ENCODE measurements around the gene DYRK1A.
"Not testable (repeated sequence)": the region's sequence is repeated elsewhere in the genome, so short reads cannot be mapped to it uniquely, and the experiment has no call there.

DYRK1A gene

DNA sequence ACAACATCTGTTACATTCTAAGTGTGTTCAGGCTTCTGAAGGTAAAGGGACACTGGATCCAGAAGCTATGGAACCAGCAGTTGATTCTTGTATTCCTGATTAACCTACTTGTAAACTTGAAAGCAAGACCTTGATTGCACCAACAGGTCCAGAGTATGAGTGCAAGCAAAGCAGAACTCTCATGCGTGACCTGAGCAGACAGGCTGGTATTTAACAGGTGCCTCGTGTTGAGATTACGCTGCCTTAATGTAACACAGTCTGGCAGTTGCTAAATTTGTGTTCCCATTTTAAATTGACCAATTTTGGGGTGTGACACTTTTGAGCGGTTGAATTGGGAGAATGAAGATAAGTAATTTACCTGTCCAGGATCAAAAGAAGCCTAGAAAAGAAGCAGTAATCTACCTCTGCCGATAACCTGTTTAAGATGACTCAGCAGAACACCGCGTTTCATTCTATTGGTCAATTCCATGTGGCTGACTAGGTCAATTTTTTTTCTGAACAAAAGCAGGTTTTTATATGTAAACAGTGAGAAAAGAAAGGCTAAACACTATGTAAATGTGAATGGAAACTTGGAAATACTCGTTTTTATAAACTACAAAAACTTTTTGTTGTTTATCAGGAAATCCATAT lies 147.6 kb downstream of the DYRK1A start:
- TF ChIP-seq, protein P1, sequence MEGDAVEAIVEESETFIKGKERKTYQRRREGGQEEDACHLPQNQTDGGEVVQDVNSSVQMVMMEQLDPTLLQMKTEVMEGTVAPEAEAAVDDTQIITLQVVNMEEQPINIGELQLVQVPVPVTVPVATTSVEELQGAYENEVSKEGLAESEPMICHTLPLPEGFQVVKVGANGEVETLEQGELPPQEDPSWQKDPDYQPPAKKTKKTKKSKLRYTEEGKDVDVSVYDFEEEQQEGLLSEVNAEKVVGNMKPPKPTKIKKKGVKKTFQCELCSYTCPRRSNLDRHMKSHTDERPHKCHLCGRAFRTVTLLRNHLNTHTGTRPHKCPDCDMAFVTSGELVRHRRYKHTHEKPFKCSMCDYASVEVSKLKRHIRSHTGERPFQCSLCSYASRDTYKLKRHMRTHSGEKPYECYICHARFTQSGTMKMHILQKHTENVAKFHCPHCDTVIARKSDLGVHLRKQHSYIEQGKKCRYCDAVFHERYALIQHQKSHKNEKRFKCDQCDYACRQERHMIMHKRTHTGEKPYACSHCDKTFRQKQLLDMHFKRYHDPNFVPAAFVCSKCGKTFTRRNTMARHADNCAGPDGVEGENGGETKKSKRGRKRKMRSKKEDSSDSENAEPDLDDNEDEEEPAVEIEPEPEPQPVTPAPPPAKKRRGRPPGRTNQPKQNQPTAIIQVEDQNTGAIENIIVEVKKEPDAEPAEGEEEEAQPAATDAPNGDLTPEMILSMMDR (IDR thresholded peaks at IDR 0.05; ENCODE audit: insufficient read depth, low read length, poor library complexity, severe bottlenecking), result no peak
- H3K27me3 ChIP-seq (replicated peaks; ENCODE audit: control insufficient read depth, insufficient read depth, low read length), result no peaks in the 10 kb centered on the region
- no peak for DNase-seq (ENCODE audit: extremely low read depth, insufficient read length)
- H3K36me3 ChIP-seq (ENCODE audit: control insufficient read depth, insufficient read depth, low read length), result peaks cover 21% of the 10 kb centered on the region
- no peak overlapping the region for H3K4me3 ChIP-seq (replicated peaks; ENCODE audit: low read depth, low read length)

DNA sequence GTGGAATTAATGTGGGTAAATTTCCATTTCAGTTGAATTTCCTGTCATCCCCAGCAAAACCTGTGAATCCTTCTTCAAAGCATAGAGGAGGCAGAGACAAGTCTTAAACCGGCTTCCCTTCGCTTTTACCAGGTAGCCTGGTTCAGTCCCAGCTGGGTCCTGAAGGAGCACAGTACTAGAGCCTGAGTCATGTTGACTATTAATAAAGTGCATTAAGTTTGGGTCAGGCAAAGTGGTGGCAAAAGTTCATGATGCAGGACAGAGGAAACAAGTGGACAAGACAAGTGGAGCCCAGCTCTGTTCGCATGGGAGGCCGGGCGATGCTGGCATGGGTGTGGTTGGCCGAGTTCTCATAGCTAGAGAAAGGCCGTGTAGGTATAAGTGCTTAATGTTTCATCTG lies 150.4 kb downstream of the DYRK1A start:
- no peaks in the 10 kb centered on the region for H3K27me3 ChIP-seq (replicated peaks; ENCODE audit: control insufficient read depth, insufficient read depth, low read length)
- DNase-seq (ENCODE audit: extremely low read depth, insufficient read length), result no peak
- TF ChIP-seq, protein P1 (IDR thresholded peaks at IDR 0.05; ENCODE audit: insufficient read depth, low read length, poor library complexity, severe bottlenecking), result no peak
- H3K4me3 ChIP-seq (replicated peaks; ENCODE audit: low read depth, low read length), result no peak overlapping the region
- peaks cover 14% of the 10 kb centered on the region for H3K36me3 ChIP-seq (ENCODE audit: control insufficient read depth, insufficient read depth, low read length)

DNA sequence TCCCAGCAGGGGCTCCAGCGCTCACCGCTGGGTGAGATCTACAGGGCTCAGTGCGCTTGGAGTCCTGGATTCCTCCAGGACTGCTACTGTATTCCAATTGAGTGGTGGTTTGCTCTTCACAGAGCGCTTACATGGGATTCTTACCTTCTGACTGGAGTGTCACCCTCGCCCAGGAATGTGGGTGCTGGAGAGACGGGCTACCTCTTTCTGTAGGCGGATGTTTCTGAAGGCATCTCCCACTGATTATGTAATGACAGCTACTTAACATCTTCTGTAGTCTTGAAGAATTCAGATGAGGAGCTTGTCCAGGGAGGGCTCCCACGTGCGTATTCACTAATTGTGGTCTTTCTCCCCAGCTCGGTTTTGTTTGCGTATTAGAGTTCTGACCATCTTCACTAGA lies 154.2 kb downstream of the DYRK1A start:
- Histone ChIP-seq H3K27me3 (replicated peaks; ENCODE audit: control insufficient read depth, insufficient read depth, low read length) (no peaks in the 10 kb centered on the region), H3K36me3 (ENCODE audit: control insufficient read depth, insufficient read depth, low read length) (peaks cover 3% of the 10 kb centered on the region), H3K4me3 (replicated peaks; ENCODE audit: low read depth, low read length) (no peak overlapping the region)
- DNase-seq (ENCODE audit: extremely low read depth, insufficient read length), result no peak
- TF ChIP-seq, protein P1 (IDR thresholded peaks at IDR 0.05; ENCODE audit: insufficient read depth, low read length, poor library complexity, severe bottlenecking), result no peak

DNA sequence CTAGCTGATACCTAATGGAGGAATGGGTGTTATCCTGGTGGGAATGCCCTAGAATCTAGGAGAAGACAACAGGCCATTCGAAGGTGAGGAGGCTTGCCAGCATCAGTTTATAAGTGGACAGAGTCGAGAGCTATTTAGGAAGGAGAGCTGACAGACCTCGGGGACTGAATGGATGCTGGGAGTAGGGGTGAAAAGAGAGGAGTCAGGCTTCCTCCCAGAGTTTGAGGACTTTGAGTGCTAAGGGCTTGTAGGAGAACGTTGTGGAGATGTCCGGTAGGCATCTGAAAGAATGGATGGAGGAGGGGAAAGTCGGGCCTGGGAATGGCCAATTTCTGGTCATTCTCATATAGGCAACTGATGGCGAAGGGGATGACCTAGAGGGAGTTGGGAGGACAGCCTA lies 155.1 kb downstream of the DYRK1A start:
- H3K4me3 ChIP-seq (replicated peaks; ENCODE audit: low read depth, low read length), result no peak overlapping the region
- H3K27me3 ChIP-seq (replicated peaks; ENCODE audit: control insufficient read depth, insufficient read depth, low read length), result no peaks in the 10 kb centered on the region
- H3K36me3 ChIP-seq (ENCODE audit: control insufficient read depth, insufficient read depth, low read length), result peaks cover 3% of the 10 kb centered on the region
- no peak for DNase-seq (ENCODE audit: extremely low read depth, insufficient read length)
- TF ChIP-seq, protein P1 (IDR thresholded peaks at IDR 0.05; ENCODE audit: insufficient read depth, low read length, poor library complexity, severe bottlenecking), result no peak

DNA sequence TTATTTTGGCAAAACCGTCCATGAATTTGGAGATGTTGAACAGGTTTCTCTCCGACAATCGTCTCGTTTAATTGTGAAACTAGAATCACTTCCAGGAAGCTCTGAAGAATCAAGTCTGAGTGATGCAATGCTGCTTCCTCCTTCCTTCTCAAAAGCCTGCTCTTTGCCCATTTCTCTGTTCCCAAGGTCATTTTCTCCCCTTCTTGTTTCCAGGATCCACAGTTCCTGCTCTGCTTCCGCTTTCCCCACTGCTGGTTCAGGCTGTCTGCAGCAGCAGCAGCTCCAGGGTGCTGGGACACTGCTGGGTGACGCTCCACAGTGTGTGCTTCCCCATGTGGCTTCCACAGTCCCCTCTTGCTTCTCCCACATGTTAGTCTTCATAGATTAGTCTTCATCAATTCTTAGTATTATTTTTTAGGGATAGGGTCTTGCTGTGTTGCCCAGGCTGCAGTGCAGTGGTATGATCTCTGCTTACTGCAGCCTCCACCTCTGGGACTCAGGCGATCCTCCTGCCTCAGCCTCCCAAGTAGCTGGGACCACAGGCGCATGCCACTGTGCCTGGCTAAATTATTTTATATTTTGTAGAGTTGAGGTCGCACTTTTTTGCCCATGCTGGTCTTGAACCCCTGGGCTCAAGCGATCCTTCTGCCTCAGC lies 156.2 kb downstream of the DYRK1A start:
- TF ChIP-seq, protein P1 (IDR thresholded peaks at IDR 0.05; ENCODE audit: insufficient read depth, low read length, poor library complexity, severe bottlenecking), result no peak
- Histone ChIP-seq H3K4me3 (replicated peaks; ENCODE audit: low read depth, low read length) (no peak overlapping the region), H3K27me3 (replicated peaks; ENCODE audit: control insufficient read depth, insufficient read depth, low read length) (no peaks in the 10 kb centered on the region), H3K36me3 (ENCODE audit: control insufficient read depth, insufficient read depth, low read length) (no peaks in the 10 kb centered on the region)
- DNase-seq (ENCODE audit: extremely low read depth, insufficient read length), result no peak

DNA sequence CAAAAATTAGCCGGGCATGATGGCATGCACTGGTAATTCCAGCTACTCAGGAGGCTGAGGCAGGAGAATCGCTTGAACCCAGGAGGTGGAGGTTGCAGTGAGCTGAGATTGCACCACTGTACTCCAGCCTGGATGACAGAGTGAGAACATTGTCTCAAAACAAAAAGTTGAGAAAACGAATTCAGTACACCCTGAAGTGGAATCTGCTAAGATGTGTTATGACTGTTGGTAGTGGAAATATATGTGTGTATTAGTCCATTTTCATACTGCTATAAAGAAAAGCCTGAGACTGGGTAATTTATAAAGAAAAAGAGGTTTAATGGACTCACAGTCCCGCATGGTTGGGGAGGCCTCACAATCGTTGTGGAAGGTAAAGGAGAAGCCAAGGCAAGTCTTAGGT lies 158.4 kb downstream of the DYRK1A start:
- not testable (repeated sequence) for H3K4me3 ChIP-seq (replicated peaks; ENCODE audit: low read depth, low read length); H3K36me3 ChIP-seq (ENCODE audit: control insufficient read depth, insufficient read depth, low read length); DNase-seq (ENCODE audit: extremely low read depth, insufficient read length); H3K27me3 ChIP-seq (replicated peaks; ENCODE audit: control insufficient read depth, insufficient read depth, low read length)

Data from GM06990 (cell line).